Effector CD4-positive, alpha-beta T cell (primary cell): ENCODE results near the gene MPP2.
"Not testable (repeated sequence)": the region's sequence is repeated elsewhere in the genome, so short reads cannot be mapped to it uniquely, and the experiment has no call there.

Experiments used
- DNase-seq: peaks from one replicate; pipeline ENCODE4 v3.0.0-alpha.2; 2020

Gene MPP2

GRCh38 chr17:43900858-43901754, 6.2 kb downstream of the MPP2 start:
- DNase-seq = no peak

- DNase-seq = peak; percentile 70
These were observed 7.0 kb downstream of the MPP2 start for GRCh38 chr17:43900183-43900857.

- DNase-seq = no peak
These were observed 8.9 kb downstream of the MPP2 start for GRCh38 chr17:43898446-43898845.

GRCh38 chr17:43897831-43898230, 9.5 kb downstream of the MPP2 start:
- DNase-seq = no peak

GRCh38 chr17:43894494-43894893, 12.8 kb downstream of the MPP2 start:
- not testable (repeated sequence) for DNase-seq

- no peak for DNase-seq
These were observed 14.7 kb downstream of the MPP2 start for GRCh38 chr17:43892647-43892952.

GRCh38 chr17:43891851-43892646, 15.3 kb downstream of the MPP2 start:
- DNase-seq = no peak

GRCh38 chr17:43890240-43890639, 17.1 kb downstream of the MPP2 start:
- no peak for DNase-seq

GRCh38 chr17:43888548-43888947, 18.8 kb downstream of the MPP2 start:
- no peak for DNase-seq

GRCh38 chr17:43882761-43883415, 24.4 kb downstream of the MPP2 start:
- DNase-seq = no peak

GRCh38 chr17:43881758-43882505, 25.4 kb downstream of the MPP2 start:
- DNase-seq = no peak

- no peak for DNase-seq
These were observed 26.2 kb downstream of the MPP2 start for GRCh38 chr17:43881181-43881580.

- DNase-seq = no peak
These were observed 26.8 kb downstream of the MPP2 start for GRCh38 chr17:43880420-43880991.

- no peak for DNase-seq
These were observed 27.5 kb downstream of the MPP2 start for GRCh38 chr17:43879723-43880419.

- DNase-seq = peak; percentile 41
These were observed 28.8 kb downstream of the MPP2 start for GRCh38 chr17:43878260-43879175.

- DNase-seq = no peak
These were observed 29.7 kb downstream of the MPP2 start for GRCh38 chr17:43877451-43878155.

GRCh38 chr17:43877031-43877430, 30.3 kb downstream of the MPP2 start:
- no peak for DNase-seq

GRCh38 chr17:43875476-43876147, 31.7 kb downstream of the MPP2 start:
- no peak for DNase-seq

GRCh38 chr17:43874293-43874692, 33.0 kb downstream of the MPP2 start:
- DNase-seq = no peak
